ENCODE measurements around the gene SYDE2. TPM values are rescaled to one million over a fixed set of nuclear protein-coding genes. Genes with fewer than 3 reads are reported as not detected.
"Not testable (repeated sequence)": the region's sequence is repeated elsewhere in the genome, so short reads cannot be mapped to it uniquely, and the experiment has no call there.

Gene SYDE2
- total RNA-seq, 1 donor from 2014 or later = 7.6 TPM

DNA sequence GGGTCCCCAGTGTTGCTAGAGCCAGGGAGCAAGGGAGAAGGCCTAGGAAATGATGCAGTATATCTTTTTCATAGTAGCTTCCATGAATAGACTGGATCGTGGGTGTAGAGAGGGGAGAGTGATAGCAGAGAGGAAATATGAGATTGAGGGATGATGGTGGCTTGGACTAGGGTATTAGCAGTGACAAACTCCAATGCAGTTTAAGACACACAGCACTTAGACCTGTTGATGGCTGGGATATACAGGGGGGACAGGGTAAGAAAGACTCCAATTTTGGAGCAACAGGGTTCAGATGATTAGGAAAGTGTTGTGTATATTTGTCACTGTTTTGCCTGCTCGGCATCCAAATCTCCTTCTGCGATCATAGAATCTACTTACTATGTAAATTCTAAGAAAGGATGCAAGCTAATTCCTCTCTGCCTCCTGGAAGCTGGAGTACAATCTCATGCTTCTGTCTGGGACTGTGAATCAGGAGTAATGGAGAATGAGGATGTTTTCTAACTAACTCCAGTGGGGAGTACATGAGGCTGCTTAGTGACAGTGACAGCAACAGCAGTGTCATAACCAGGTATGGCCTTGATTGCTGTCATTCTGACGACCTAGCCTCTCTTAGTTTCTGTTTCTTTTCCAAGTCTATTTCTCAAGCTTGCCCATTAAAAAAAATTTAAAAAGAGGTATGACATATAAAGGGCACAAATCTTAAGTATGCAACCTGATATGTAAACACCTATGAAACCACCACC is 47.5 kb downstream of the SYDE2 start:
- Histone ChIP-seq H3K36me3 (ENCODE audit: control insufficient read depth, insufficient read depth, low read length) (no peaks in the 10 kb centered on the region), H3K4me3 (ENCODE audit: low read depth, low read length) (no peak overlapping the region), H3K27me3 (ENCODE audit: control insufficient read depth, insufficient read depth, low read length) (no peaks in the 10 kb centered on the region)
- no peak for DNase-seq (ENCODE audit: low read depth)
- TF ChIP-seq, protein P1, sequence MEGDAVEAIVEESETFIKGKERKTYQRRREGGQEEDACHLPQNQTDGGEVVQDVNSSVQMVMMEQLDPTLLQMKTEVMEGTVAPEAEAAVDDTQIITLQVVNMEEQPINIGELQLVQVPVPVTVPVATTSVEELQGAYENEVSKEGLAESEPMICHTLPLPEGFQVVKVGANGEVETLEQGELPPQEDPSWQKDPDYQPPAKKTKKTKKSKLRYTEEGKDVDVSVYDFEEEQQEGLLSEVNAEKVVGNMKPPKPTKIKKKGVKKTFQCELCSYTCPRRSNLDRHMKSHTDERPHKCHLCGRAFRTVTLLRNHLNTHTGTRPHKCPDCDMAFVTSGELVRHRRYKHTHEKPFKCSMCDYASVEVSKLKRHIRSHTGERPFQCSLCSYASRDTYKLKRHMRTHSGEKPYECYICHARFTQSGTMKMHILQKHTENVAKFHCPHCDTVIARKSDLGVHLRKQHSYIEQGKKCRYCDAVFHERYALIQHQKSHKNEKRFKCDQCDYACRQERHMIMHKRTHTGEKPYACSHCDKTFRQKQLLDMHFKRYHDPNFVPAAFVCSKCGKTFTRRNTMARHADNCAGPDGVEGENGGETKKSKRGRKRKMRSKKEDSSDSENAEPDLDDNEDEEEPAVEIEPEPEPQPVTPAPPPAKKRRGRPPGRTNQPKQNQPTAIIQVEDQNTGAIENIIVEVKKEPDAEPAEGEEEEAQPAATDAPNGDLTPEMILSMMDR (IDR thresholded peaks at IDR 0.05; ENCODE audit: insufficient read depth, low read length, poor library complexity, severe bottlenecking) = no peak

- no peak for DNase-seq (ENCODE audit: low read depth)
- Histone ChIP-seq H3K36me3 (ENCODE audit: control insufficient read depth, insufficient read depth, low read length) (no peaks in the 10 kb centered on the region), H3K4me3 (ENCODE audit: low read depth, low read length) (no peak overlapping the region), H3K27me3 (ENCODE audit: control insufficient read depth, insufficient read depth, low read length) (no peaks in the 10 kb centered on the region)
- TF ChIP-seq, protein P1 (IDR thresholded peaks at IDR 0.05; ENCODE audit: insufficient read depth, low read length, poor library complexity, severe bottlenecking) = no peak
Observed at GRCh38 chr1:85151446-85151845, 49.4 kb downstream of the SYDE2 start.

DNA sequence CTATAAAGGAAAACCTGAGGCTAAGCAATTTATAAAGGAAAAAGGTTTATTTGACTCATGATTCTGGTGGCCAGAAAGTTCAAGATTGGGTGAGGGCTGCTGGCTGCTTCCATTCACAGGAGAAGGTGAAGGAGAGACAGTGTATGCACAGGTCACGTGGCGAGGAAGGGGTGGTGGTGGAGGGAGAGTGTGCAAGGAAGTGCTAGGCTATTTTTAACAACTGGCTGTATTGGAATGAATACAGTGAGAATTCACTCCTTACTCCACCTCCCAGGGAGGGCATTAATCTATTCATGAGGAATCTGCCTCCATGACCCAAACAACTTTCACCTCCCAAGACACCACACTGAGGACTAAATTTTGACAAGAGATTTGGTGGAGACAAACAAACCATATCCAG is 51.0 kb downstream of the SYDE2 start:
- H3K4me3 ChIP-seq (ENCODE audit: low read depth, low read length) = no peak overlapping the region
- no peak for DNase-seq (ENCODE audit: low read depth)
- TF ChIP-seq, protein P1 (IDR thresholded peaks at IDR 0.05; ENCODE audit: insufficient read depth, low read length, poor library complexity, severe bottlenecking) = no peak
- H3K27me3 ChIP-seq (ENCODE audit: control insufficient read depth, insufficient read depth, low read length) = no peaks in the 10 kb centered on the region
- H3K36me3 ChIP-seq (ENCODE audit: control insufficient read depth, insufficient read depth, low read length) = no peaks in the 10 kb centered on the region

DNA sequence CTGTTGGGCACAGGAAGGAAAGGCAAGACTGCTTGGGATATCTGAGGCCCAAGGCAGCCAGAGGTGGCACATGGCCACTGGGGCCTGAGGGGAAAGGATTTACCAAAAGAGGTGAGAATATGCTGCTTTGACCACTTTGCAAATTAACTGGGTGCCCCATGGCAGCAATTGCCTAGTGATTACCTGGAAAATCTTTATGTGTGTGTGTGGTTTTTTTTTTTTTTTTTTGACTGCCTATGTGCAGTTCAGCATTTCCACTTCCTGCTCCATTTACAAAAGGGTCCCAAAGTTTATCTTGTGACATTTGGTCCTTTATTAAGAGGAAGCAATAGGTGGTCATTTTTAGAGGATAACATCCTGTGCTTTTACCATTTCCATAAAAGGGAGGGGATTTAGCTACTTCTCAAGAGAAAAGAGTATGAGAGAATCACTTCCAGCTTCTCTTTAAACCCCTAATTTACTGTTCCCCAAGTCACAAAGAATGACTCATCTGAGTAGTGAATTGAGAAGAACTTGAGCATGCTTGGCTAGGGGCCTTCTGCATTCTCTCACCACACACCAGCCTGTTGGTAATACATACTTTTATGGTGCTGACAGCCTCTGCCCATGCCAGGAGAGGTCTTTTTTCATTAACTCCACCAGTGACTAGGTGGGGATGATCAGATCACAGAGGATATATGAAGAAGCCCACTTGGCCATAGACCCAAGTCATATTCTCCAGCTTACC is 52.1 kb downstream of the SYDE2 start:
- no peak for DNase-seq (ENCODE audit: low read depth)
- no peaks in the 10 kb centered on the region for H3K27me3 ChIP-seq (ENCODE audit: control insufficient read depth, insufficient read depth, low read length)

GRCh38 chr1:85146972-85147359 is 53.9 kb downstream of the SYDE2 start:
- H3K27me3 ChIP-seq (ENCODE audit: control insufficient read depth, insufficient read depth, low read length) = no peaks in the 10 kb centered on the region
- no peak for DNase-seq (ENCODE audit: low read depth)
- no peaks in the 10 kb centered on the region for H3K36me3 ChIP-seq (ENCODE audit: control insufficient read depth, insufficient read depth, low read length)
- TF ChIP-seq, protein P1 (IDR thresholded peaks at IDR 0.05; ENCODE audit: insufficient read depth, low read length, poor library complexity, severe bottlenecking) = peak; percentile 6
- no peak overlapping the region for H3K4me3 ChIP-seq (ENCODE audit: low read depth, low read length)

More for the DNA sequence above, 52.1 kb downstream of the SYDE2 start:
- TF ChIP-seq, protein P1 (IDR thresholded peaks at IDR 0.05; ENCODE audit: insufficient read depth, low read length, poor library complexity, severe bottlenecking) = no peak
- H3K4me3 ChIP-seq (ENCODE audit: low read depth, low read length) = no peak overlapping the region
- H3K36me3 ChIP-seq (ENCODE audit: control insufficient read depth, insufficient read depth, low read length) = no peaks in the 10 kb centered on the region

DNA sequence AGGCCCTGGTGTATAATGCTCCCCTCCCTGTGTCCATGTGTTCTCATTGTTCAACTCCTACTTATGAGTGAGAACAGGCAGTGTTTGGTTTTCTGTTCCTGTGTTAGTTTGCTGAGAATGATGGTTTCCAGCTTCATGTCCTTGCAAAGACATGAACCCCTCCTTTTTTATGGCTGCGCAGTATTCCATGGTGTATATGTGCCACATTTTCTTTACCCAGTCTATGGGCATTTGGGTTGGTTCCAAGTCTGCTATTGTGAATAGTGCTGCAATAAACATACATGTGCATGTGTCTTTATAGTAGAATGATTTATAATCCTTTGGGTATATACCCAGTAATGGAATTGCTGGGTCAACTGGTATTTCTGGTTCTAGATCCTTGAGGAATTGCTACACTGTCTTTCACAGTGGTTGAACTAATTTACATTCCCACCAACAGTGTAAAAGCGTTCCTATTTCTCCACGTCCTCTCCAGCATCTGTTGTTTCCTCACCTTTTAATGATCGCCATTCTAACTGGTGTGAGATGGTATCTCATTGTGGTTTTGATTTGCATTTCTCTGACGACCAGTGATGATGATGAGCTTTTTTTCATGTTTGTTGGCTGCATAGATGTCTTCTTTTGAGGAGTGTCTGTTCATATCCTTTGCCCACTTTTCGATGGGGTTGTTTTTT is 54.4 kb downstream of the SYDE2 start:
- not testable (repeated sequence) for H3K4me3 ChIP-seq (ENCODE audit: low read depth, low read length); DNase-seq (ENCODE audit: low read depth); H3K27me3 ChIP-seq (ENCODE audit: control insufficient read depth, insufficient read depth, low read length); H3K36me3 ChIP-seq (ENCODE audit: control insufficient read depth, insufficient read depth, low read length)
